H9 (cell line): ENCODE data around the gene ADAMTS17. TPM values are rescaled to one million over a fixed set of nuclear protein-coding genes. Genes with fewer than 3 reads are reported as not detected.

Experiments
- DNase-seq: peaks from one replicate; pipeline ENCODE4 v3.0.0-alpha.2; 2017
- H2AFZ ChIP-seq: one replicate; pipeline ENCODE4 v1.6.1; 2013; ENCODE audit warnings: mild to moderate bottlenecking, low read length, control low read depth, moderate library complexity
- H2AK5ac ChIP-seq: 2 replicates; pipeline ENCODE4 v1.6.1; 2013; ENCODE audit warnings: low read length, control low read depth, mixed read lengths; ENCODE audit not compliant: insufficient read length
- H2BK120ac ChIP-seq: one replicate; pipeline ENCODE4 v1.6.1; 2013; ENCODE audit warnings: low read depth, mild to moderate bottlenecking, low read length, control low read depth, inconsistent platforms; ENCODE audit not compliant: poor library complexity, severe bottlenecking
- H2BK12ac ChIP-seq: 2 replicates; pipeline ENCODE4 v1.6.1; 2013; ENCODE audit warnings: low read length, control low read depth, mixed read lengths, low read depth; ENCODE audit not compliant: insufficient read length
- H2BK15ac ChIP-seq: 2 replicates; pipeline ENCODE4 v1.6.1; 2013; ENCODE audit warnings: low read depth, low read length, control low read depth
- H2BK20ac ChIP-seq: one replicate; pipeline ENCODE4 v1.6.1; 2013; ENCODE audit warnings: low read depth, mild to moderate bottlenecking, low read length, control low read depth, inconsistent platforms; ENCODE audit not compliant: poor library complexity, severe bottlenecking
- H2BK5ac ChIP-seq: 2 replicates; pipeline ENCODE4 v1.6.1; 2013; ENCODE audit warnings: low read length, control low read depth, mixed read lengths; ENCODE audit not compliant: insufficient read length
- H3K14ac ChIP-seq: 2 replicates; pipeline ENCODE4 v1.6.1; 2013; ENCODE audit warnings: low read length, control low read depth; ENCODE audit not compliant: insufficient read depth
- H3K18ac ChIP-seq: 2 replicates; pipeline ENCODE4 v1.6.1; 2013; ENCODE audit warnings: low read depth, mild to moderate bottlenecking, mixed read lengths, low read length, control low read depth; ENCODE audit not compliant: insufficient read length
- H3K23ac ChIP-seq: 2 replicates; pipeline ENCODE4 v1.6.1; 2013; ENCODE audit warnings: low read length, control low read depth, mixed read lengths, low read depth; ENCODE audit not compliant: insufficient read length
- H3K23me2 ChIP-seq: 2 replicates; pipeline ENCODE4 v1.6.1; 2013; ENCODE audit warnings: low read depth, mild to moderate bottlenecking, mixed read lengths, low read length, control low read depth; ENCODE audit not compliant: insufficient read length, poor library complexity, severe bottlenecking
- H3K27ac ChIP-seq: 2 replicates; pipeline ENCODE4 v1.5.1; 2013; ENCODE audit warnings: low read length, control low read depth, mixed read lengths, low read depth; ENCODE audit not compliant: insufficient read length
- H3K27me3 ChIP-seq: 2 replicates; pipeline ENCODE4 v1.6.1; 2013; ENCODE audit warnings: low read length, control low read depth, inconsistent platforms; ENCODE audit not compliant: insufficient read depth
- H3K4ac ChIP-seq: 2 replicates; pipeline ENCODE4 v1.6.1; 2013; ENCODE audit warnings: low read depth, mild to moderate bottlenecking, control low read depth, inconsistent platforms, low read length, moderate library complexity
- H3K4me1 ChIP-seq: 2 replicates; pipeline ENCODE4 v1.6.1; 2013; ENCODE audit warnings: low read length, control low read depth, inconsistent platforms; ENCODE audit not compliant: insufficient read depth
- H3K4me2 ChIP-seq: 2 replicates; pipeline ENCODE4 v1.6.1; 2013; ENCODE audit warnings: low read length, control low read depth, mixed read lengths; ENCODE audit not compliant: insufficient read length, insufficient read depth
- H3K56ac ChIP-seq: 2 replicates; pipeline ENCODE4 v1.6.1; 2013; ENCODE audit warnings: low read depth, mild to moderate bottlenecking, mixed read lengths, low read length, control low read depth; ENCODE audit not compliant: insufficient read length
- H3K79me1 ChIP-seq: 2 replicates; pipeline ENCODE4 v1.6.1; 2013; ENCODE audit warnings: low read depth, mild to moderate bottlenecking, moderate library complexity, low read length, control low read depth, inconsistent platforms; ENCODE audit not compliant: insufficient read depth, poor library complexity, severe bottlenecking
- H3K79me2 ChIP-seq: 2 replicates; pipeline ENCODE4 v1.6.1; 2013; ENCODE audit warnings: low read length, control low read depth, inconsistent platforms; ENCODE audit not compliant: insufficient read depth
- H3K9ac ChIP-seq: 2 replicates; pipeline ENCODE4 v1.6.1; 2013; ENCODE audit warnings: low read length, control low read depth, mixed read lengths; ENCODE audit not compliant: insufficient read length; ENCODE audit errors: extremely low read depth
- H3K9me3 ChIP-seq: one replicate; pipeline ENCODE4 v1.6.1; 2013; ENCODE audit warnings: low read depth, low read length, inconsistent platforms; ENCODE audit not compliant: control insufficient read depth
- H3T11ph ChIP-seq: one replicate; pipeline ENCODE4 v1.6.1; 2013; ENCODE audit warnings: mild to moderate bottlenecking, low read length, control low read depth, inconsistent platforms
- H4K20me1 ChIP-seq: one replicate; pipeline ENCODE4 v1.6.1; 2013; ENCODE audit not compliant: control insufficient read depth, insufficient read length, insufficient read depth
- H4K5ac ChIP-seq: 2 replicates; pipeline ENCODE4 v1.6.1; 2013; ENCODE audit warnings: low read depth, mild to moderate bottlenecking, mixed read lengths, low read length, control low read depth; ENCODE audit not compliant: insufficient read length
- H4K8ac ChIP-seq: replicated peaks from 2 replicates; pipeline ENCODE4 v1.6.1; 2013; ENCODE audit warnings: low read length, control low read depth, mixed read lengths, low read depth; ENCODE audit not compliant: insufficient read length
- H4K91ac ChIP-seq: 2 replicates; pipeline ENCODE4 v1.6.1; 2013; ENCODE audit warnings: low read depth, mild to moderate bottlenecking, moderate library complexity, mixed read lengths, low read length, control low read depth; ENCODE audit not compliant: insufficient read length
- H3K27ac Mint-ChIP-seq, 3 experiments: 2 replicates in 2 of 3; 3 replicates in 1 of 3; pipeline ENCODE4 v1.8.0; 2020 to 2021; ENCODE audit warnings: mixed read lengths in 3 of 3, mild to moderate bottlenecking in 1 of 3, moderate library complexity in 1 of 3
- H3K27me3 Mint-ChIP-seq: 2 replicates; pipeline ENCODE4 v1.8.0; 2021; ENCODE audit warnings: low read depth, mild to moderate bottlenecking, moderate library complexity, mixed read lengths
- H3K36me3 Mint-ChIP-seq, 3 experiments: 2 replicates in 2 of 3; 3 replicates in 1 of 3; pipeline ENCODE4 v1.8.0; 2020 to 2021; ENCODE audit warnings: low read depth in 3 of 3, mixed read lengths in 3 of 3; ENCODE audit not compliant: insufficient read depth in 1 of 3
- H3K4me1 Mint-ChIP-seq, 2 experiments: 2 replicates each; pipeline ENCODE4 v1.8.0; 2020; ENCODE audit warnings: mixed read lengths in 2 of 2
- H3K4me3 Mint-ChIP-seq, 2 experiments: 2 replicates in 1 of 2; 3 replicates in 1 of 2; pipeline ENCODE4 v1.8.0; 2020 to 2021; ENCODE audit warnings: mild to moderate bottlenecking in 2 of 2, mixed read lengths in 2 of 2, moderate library complexity in 1 of 2
- H3K9me3 Mint-ChIP-seq, 2 experiments: 2 replicates in 1 of 2; 3 replicates in 1 of 2; pipeline ENCODE4 v1.8.0; 2020; ENCODE audit warnings: mild to moderate bottlenecking in 2 of 2, mixed read lengths in 2 of 2, moderate library complexity in 1 of 2
- CTCF ChIP-seq: fragments of 200-600 bp; sonication (generic); conservative IDR thresholded peaks from 3 replicates; pipeline ENCODE4 v1.8.0; 2021; ENCODE audit warnings: antibody characterized with exemption, mild to moderate bottlenecking
- WGBS: extraction: QIAGEN DNeasy Blood & Tissue Kit; methylation state at CpG from one replicate; pipeline ENCODE4 v1.1.7; 2013; ENCODE audit warnings: missing lambda C conversion rate, low lambda C conversion rate, mixed read lengths; ENCODE audit not compliant: insufficient read length; ENCODE audit errors: extremely low coverage; 5-methylcytosine and 5-hydroxymethylcytosine counted together
- total RNA-seq: library from RNA; stranded (reverse); gene quantifications from 2 replicates; pipeline ENCODE4 v1.2.1, GENCODE V29; 2021

ADAMTS17 gene
- total RNA-seq, 1 experiment from 2014 or later, result 2.9 TPM

GRCh38 chr15:100281096-100281917 lies 60.5 kb downstream of the ADAMTS17 start:
- H3K27ac Mint-ChIP-seq, result no peak overlapping the region; a peak in 1 of 7 replicates
- Histone ChIP-seq H3K23ac (no peak overlapping the region), H3K27me3 (no peaks in the 10 kb centered on the region), H2BK20ac (no peak overlapping the region), H3K4me1 (no peaks in the 10 kb centered on the region), H3K14ac (no peak overlapping the region), H3K27ac (no peak overlapping the region), H2BK120ac (no peak overlapping the region), H4K91ac (no peak overlapping the region), H3K9me3 (no peaks in the 10 kb centered on the region), H2AFZ (no peak overlapping the region), H3T11ph (no peak overlapping the region), H4K20me1 (no peaks in the 10 kb centered on the region), H2BK5ac (no peak overlapping the region), H3K79me1 (no peaks in the 10 kb centered on the region), H4K8ac (no peak overlapping the region), H3K23me2 (no peaks in the 10 kb centered on the region), H3K4ac (no peak overlapping the region), H3K56ac (no peak overlapping the region), H2BK15ac (no peak overlapping the region), H2AK5ac (no peak overlapping the region), H3K4me2 (no peak overlapping the region), H3K9ac (no peak overlapping the region), H3K18ac (no peak overlapping the region), H2BK12ac (no peak overlapping the region), H4K5ac (no peak overlapping the region), H3K79me2 (no peaks in the 10 kb centered on the region)
- no CpG with 5 or more reads among the region's 30 CpGs for WGBS
- H3K4me3 Mint-ChIP-seq, result no peak overlapping the region
- no peak for DNase-seq
- peaks cover 0 to 2% of the 10 kb centered on the region in 2 experiments; a peak in 3 of 5 replicates for H3K9me3 Mint-ChIP-seq
- no peak for TF ChIP-seq CTCF
- peaks cover 0 to 2% (median 0%) of the 10 kb centered on the region in 3 experiments; a peak in 1 of 7 replicates for H3K36me3 Mint-ChIP-seq
- peaks cover 5% of the 10 kb centered on the region for H3K27me3 Mint-ChIP-seq
- no peaks in the 10 kb centered on the region for H3K4me1 Mint-ChIP-seq
